Measurements from ENCODE around the gene SLCO2B1. TPM values are rescaled to one million over a fixed set of nuclear protein-coding genes. Genes with fewer than 3 reads are reported as not detected.

Gene SLCO2B1
- total RNA-seq, 1 experiment from 2014 or later, result 1.0 TPM

DNA sequence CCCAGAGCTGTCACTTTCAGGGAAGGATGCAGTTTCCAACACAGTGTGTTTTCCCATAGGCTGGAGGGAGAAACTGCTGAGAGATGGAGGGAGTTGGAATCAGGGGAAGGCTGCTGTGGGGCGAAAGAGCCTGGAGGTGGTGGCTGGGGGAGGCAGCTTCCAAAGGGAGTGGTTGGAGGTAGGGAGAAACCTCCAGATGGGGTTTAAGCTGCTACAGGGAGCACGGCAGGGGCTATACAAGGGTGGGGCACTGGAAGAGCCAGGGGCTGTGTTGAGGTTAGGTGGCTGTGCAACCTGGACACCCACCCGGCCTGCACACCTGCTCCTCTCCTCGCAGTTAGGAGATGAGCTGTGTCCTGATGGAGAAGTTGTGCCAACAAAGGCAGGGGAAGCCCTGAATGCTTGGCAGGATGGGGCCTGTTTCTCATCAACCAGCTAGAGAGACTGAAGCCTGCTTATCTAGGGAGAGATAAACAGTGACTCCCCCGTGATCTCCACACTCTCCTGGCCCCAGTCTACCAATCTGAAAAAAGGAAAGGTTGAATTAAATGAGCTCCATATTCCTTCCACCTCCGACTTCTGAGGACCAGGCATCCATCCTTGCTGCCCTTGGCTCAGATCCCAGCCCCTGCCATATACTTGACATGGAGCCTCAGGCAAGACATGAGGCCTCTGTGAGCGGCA, 3.6 kb upstream of the SLCO2B1 start:
- no TSS peak for BruUV-seq (replicated peaks)
- POLR2A ChIA-PET (ENCODE audit: low non-redundant PET), result no interaction called here
- H3K27ac ChIP-seq (ENCODE audit: low read depth, low read length, poor library complexity, severe bottlenecking), result no peak overlapping the region
- H3K27me3 ChIP-seq (replicated peaks; ENCODE audit: insufficient read depth, low read depth, low read length, poor library complexity), result no peaks in the 10 kb centered on the region
- H3K9me3 ChIP-seq (ENCODE audit: low read depth, low read length, poor library complexity, severe bottlenecking), result no peaks in the 10 kb centered on the region
- H3K36me3 ChIP-seq (ENCODE audit: insufficient read depth, low read length, poor library complexity, severe bottlenecking), result no peaks in the 10 kb centered on the region
- DNase-seq (ENCODE audit: low spot score), result no peak
- TF ChIP-seq EZH2 (IDR thresholded peaks at IDR 0.05; ENCODE audit: borderline replicate concordance, low read depth, low read length, poor library complexity, severe bottlenecking), result no peak
- TF ChIP-seq, protein P1, sequence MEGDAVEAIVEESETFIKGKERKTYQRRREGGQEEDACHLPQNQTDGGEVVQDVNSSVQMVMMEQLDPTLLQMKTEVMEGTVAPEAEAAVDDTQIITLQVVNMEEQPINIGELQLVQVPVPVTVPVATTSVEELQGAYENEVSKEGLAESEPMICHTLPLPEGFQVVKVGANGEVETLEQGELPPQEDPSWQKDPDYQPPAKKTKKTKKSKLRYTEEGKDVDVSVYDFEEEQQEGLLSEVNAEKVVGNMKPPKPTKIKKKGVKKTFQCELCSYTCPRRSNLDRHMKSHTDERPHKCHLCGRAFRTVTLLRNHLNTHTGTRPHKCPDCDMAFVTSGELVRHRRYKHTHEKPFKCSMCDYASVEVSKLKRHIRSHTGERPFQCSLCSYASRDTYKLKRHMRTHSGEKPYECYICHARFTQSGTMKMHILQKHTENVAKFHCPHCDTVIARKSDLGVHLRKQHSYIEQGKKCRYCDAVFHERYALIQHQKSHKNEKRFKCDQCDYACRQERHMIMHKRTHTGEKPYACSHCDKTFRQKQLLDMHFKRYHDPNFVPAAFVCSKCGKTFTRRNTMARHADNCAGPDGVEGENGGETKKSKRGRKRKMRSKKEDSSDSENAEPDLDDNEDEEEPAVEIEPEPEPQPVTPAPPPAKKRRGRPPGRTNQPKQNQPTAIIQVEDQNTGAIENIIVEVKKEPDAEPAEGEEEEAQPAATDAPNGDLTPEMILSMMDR (conservative IDR thresholded peaks at IDR 0.05; ENCODE audit: low read depth, low read length), result no peak
- intact Hi-C loops (cut with micrococcal nuclease; ENCODE audit: unreplicated experiment), result loop anchor here (10.0 kb wide), 1 partner anchor 223 kb away; no protein-coding TSS in a partner anchor
- H3K4me3 ChIP-seq (ENCODE audit: low read depth, low read length, poor library complexity, severe bottlenecking), result no peak overlapping the region
- peaks cover 12% of the 10 kb centered on the region for H3K4me1 ChIP-seq (ENCODE audit: insufficient read depth, low read length, poor library complexity, severe bottlenecking)
- CTCF ChIA-PET, result no interaction called here

DNA sequence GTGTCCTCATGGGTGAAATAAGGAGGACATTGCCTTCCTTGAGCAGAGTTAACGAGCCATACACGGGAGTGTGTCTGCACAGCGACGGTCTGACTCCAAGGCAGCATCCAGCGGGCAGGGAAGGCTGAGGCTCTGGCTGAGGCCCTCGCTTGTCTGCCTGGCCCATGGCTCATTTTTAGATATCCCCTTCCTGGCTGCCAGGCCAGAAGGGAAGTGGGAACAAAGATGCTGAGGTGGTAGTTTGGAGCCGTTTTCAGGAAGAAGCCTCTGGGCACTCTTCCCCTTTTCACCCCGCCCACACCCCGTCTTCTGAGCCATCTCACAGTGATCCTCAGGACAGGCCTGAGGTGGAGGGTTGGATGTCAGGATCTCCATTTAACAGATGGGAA, 3.0 kb upstream of the SLCO2B1 start:
- Histone ChIP-seq H3K27ac (ENCODE audit: low read depth, low read length, poor library complexity, severe bottlenecking) (no peak overlapping the region), H3K4me1 (ENCODE audit: insufficient read depth, low read length, poor library complexity, severe bottlenecking) (peaks cover 8% of the 10 kb centered on the region), H3K9me3 (ENCODE audit: low read depth, low read length, poor library complexity, severe bottlenecking) (no peaks in the 10 kb centered on the region), H3K27me3 (replicated peaks; ENCODE audit: insufficient read depth, low read depth, low read length, poor library complexity) (no peaks in the 10 kb centered on the region), H3K4me3 (ENCODE audit: low read depth, low read length, poor library complexity, severe bottlenecking) (no peak overlapping the region), H3K36me3 (ENCODE audit: insufficient read depth, low read length, poor library complexity, severe bottlenecking) (no peaks in the 10 kb centered on the region)
- DNase-seq (ENCODE audit: low spot score), result no peak
- CTCF ChIA-PET, result no interaction called here
- BruUV-seq (replicated peaks), result no TSS peak
- intact Hi-C loops (cut with micrococcal nuclease; ENCODE audit: unreplicated experiment), result loop anchor here (10.0 kb wide), 1 partner anchor 223 kb away; no protein-coding TSS in a partner anchor
- POLR2A ChIA-PET (ENCODE audit: low non-redundant PET), result no interaction called here
- no peak for TF ChIP-seq EZH2 (IDR thresholded peaks at IDR 0.05; ENCODE audit: borderline replicate concordance, low read depth, low read length, poor library complexity, severe bottlenecking)
- TF ChIP-seq, protein P1 (conservative IDR thresholded peaks at IDR 0.05; ENCODE audit: low read depth, low read length), result no peak

DNA sequence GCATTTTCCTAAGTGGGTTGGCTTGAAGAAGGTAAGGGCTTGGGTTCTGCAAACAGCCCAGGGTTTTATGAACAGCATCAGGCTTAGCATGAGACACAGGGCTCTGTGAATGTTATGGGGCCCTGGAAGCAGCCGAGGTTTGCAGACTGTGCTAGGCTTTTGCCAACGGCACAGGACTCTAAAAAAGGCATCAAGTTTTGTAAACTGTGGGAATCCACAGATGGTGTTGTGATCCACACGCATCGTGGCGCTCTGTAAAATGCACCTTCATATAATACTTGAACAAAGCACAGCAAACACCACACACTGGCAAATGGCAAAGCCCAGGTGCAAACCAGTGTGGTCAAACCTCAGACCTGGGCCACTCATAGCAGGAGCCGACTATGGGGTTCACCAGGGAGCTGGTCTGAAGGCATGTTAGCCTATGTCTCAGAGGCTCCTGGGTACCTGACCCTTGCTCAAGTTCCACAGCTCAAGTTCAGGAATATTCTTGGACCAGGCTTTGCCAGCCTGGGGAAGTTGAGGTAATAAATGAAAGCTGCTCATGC, 2.4 kb upstream of the SLCO2B1 start:
- POLR2A ChIA-PET (ENCODE audit: low non-redundant PET), result no interaction called here

More for the DNA sequence above, 2.4 kb upstream of the SLCO2B1 start:
- no peak overlapping the region for H3K27ac ChIP-seq (ENCODE audit: low read depth, low read length, poor library complexity, severe bottlenecking)
- no peak for TF ChIP-seq EZH2 (IDR thresholded peaks at IDR 0.05; ENCODE audit: borderline replicate concordance, low read depth, low read length, poor library complexity, severe bottlenecking)
- TF ChIP-seq, protein P1 (conservative IDR thresholded peaks at IDR 0.05; ENCODE audit: low read depth, low read length), result no peak
- intact Hi-C loops (cut with micrococcal nuclease; ENCODE audit: unreplicated experiment), result loop anchor here (10.0 kb wide), 1 partner anchor 224 kb away; no protein-coding TSS in a partner anchor
- no peaks in the 10 kb centered on the region for H3K9me3 ChIP-seq (ENCODE audit: low read depth, low read length, poor library complexity, severe bottlenecking)
- peaks cover 1% of the 10 kb centered on the region for H3K4me1 ChIP-seq (ENCODE audit: insufficient read depth, low read length, poor library complexity, severe bottlenecking)
- no peak overlapping the region for H3K4me3 ChIP-seq (ENCODE audit: low read depth, low read length, poor library complexity, severe bottlenecking)
- no peaks in the 10 kb centered on the region for H3K27me3 ChIP-seq (replicated peaks; ENCODE audit: insufficient read depth, low read depth, low read length, poor library complexity)
- no peaks in the 10 kb centered on the region for H3K36me3 ChIP-seq (ENCODE audit: insufficient read depth, low read length, poor library complexity, severe bottlenecking)
- CTCF ChIA-PET, result no interaction called here
- no TSS peak for BruUV-seq (replicated peaks)
- DNase-seq (ENCODE audit: low spot score), result no peak

All from A673 (cell line).